ENCODE data around the gene KRT16.
"Not testable (repeated sequence)": the region's sequence is repeated elsewhere in the genome, so short reads cannot be mapped to it uniquely, and the experiment has no call there.

The KRT16 gene

DNA sequence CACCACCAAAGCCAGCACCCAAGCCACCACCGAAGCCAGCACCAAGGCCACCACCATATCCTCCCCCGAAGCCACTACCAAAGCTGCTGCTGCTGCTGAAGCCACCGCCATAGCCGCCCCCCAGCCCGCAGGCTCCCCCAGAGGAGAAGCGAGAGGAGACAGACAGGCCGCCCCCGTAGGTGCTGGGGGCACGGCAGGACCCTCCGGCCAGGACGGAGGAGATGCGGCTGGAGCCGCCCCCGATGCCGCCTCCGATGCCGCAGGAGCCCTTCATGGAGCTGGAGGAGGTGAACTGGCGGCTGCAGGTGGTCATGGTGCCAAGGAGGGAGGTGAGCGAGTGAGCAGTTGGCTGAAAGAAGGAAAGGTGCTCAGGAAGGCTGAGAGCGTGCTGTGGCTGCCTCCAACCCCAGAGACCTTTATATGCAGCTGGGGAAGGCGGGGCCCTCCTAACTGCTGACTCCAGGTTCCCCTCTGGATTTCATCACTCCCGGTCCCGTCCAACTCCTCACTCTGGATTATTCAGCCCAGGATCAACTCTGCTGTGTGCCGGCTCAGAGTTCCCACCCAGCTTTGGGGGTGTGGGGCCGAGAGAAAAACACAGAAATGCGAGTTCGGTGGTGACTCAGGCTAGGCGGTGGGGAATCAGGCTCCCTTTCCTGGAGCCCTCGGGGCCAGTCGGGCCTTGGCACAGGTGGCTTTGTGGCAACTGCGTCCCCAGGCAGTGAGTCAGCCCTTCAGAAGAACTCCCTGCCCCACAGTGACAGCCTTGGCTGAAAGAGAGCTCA lies at the start of gene KRT16:
KRT16 (minus strand) TSS at position 392 of the 785 bp plus-strand sequence; CDS start at position 313, 79 bp downstream.
- H3K27me3 ChIP-seq (ENCODE audit: insufficient read depth, poor library complexity, severe bottlenecking); H3K9me3 ChIP-seq (ENCODE audit: severe bottlenecking); H3K4me3 ChIP-seq (ENCODE audit: severe bottlenecking); H3K36me3 ChIP-seq (ENCODE audit: low read depth): not testable (repeated sequence)
- peak; percentile 77 for DNase-seq (ENCODE audit: low spot score)
- peak; percentile 50 for ATAC-seq (ENCODE audit: low read depth)
- Histone ChIP-seq H3K4me1 (ENCODE audit: insufficient read depth, poor library complexity, severe bottlenecking) (peaks cover 15% of the 10 kb centered on the region), H3K27ac (ENCODE audit: poor library complexity, severe bottlenecking) (peak within 1 kb of the TSS; percentile 66)

DNA sequence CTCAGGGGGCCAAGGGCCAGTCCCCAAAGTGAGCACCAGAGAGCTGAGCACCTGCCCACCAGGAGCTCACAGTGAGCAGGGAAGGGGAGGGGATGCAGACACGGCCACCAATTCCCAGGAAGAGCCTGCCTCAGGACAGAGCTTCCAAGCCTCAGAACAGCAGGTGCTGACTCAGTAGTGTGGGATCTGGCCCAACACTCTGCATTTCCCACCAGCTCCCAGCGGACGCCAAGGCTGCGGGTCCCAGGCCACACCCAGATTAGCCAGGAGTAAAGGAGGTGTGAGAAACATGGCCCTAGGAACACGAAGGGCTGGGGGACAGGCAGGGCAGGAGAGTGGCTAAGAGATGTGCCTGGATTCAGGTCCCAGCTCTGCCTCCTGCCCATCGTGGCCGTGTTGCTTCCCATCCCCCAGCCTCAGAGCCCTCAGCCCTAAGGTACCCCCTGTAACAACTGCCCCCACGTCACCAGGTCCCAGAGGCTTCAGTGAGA lies 47.7 kb upstream of the KRT16 start:
- Histone ChIP-seq H3K4me1 (ENCODE audit: insufficient read depth, poor library complexity, severe bottlenecking) (peaks cover 21% of the 10 kb centered on the region), H3K4me3 (ENCODE audit: severe bottlenecking) (no peak overlapping the region), H3K36me3 (ENCODE audit: low read depth) (no peaks in the 10 kb centered on the region), H3K27ac (ENCODE audit: poor library complexity, severe bottlenecking) (peak overlapping the region; percentile 39), H3K27me3 (ENCODE audit: insufficient read depth, poor library complexity, severe bottlenecking) (no peaks in the 10 kb centered on the region), H3K9me3 (ENCODE audit: severe bottlenecking) (no peaks in the 10 kb centered on the region)
- ATAC-seq (ENCODE audit: low read depth) (no peak), DNase-seq (ENCODE audit: low spot score) (no peak)
- TF ChIP-seq, protein P1, sequence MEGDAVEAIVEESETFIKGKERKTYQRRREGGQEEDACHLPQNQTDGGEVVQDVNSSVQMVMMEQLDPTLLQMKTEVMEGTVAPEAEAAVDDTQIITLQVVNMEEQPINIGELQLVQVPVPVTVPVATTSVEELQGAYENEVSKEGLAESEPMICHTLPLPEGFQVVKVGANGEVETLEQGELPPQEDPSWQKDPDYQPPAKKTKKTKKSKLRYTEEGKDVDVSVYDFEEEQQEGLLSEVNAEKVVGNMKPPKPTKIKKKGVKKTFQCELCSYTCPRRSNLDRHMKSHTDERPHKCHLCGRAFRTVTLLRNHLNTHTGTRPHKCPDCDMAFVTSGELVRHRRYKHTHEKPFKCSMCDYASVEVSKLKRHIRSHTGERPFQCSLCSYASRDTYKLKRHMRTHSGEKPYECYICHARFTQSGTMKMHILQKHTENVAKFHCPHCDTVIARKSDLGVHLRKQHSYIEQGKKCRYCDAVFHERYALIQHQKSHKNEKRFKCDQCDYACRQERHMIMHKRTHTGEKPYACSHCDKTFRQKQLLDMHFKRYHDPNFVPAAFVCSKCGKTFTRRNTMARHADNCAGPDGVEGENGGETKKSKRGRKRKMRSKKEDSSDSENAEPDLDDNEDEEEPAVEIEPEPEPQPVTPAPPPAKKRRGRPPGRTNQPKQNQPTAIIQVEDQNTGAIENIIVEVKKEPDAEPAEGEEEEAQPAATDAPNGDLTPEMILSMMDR (IDR thresholded peaks at IDR 0.05; ENCODE audit: poor library complexity, severe bottlenecking) = no peak

DNA sequence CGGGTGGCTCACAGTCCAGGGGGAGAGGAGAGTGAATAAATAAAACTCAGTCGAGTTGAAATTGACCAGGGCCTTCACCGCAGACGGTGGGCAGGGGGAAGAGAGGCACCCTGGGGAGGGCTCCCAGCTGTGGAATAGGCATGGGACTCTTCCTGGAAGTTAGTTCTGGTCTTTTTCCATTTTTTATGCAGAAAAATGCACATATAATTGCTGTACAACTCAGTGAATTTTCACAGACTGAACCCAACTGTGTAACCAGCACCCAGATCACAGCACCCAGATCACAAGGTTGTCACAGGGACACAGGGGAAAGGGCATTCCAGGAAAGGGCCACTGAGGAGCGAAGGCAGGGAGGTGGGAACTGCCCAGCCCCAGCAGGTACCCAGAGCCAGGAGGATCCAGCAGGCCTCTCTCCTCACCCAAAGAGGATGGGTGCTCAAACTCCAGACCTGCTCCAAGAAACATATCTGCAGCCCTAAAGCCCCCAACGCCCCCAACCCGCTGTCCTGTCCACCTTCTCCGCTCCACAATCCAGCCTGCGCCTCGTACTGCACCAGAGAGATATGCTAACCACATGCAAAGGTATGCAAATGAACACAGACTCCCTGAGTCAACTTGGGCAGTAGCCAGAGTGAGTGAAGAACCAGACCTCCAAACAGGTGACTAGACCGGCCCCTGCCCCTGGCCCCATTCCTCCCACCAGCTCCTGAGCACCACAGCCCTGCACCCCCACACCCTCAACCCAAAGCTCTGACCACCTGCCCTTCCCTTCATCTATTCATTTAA lies 47.1 kb upstream of the KRT16 start:
- Histone ChIP-seq H3K36me3 (ENCODE audit: low read depth) (no peaks in the 10 kb centered on the region), H3K27me3 (ENCODE audit: insufficient read depth, poor library complexity, severe bottlenecking) (no peaks in the 10 kb centered on the region), H3K4me1 (ENCODE audit: insufficient read depth, poor library complexity, severe bottlenecking) (peaks cover 27% of the 10 kb centered on the region), H3K27ac (ENCODE audit: poor library complexity, severe bottlenecking) (peak overlapping the region; percentile 99), H3K9me3 (ENCODE audit: severe bottlenecking) (no peaks in the 10 kb centered on the region), H3K4me3 (ENCODE audit: severe bottlenecking) (no peak overlapping the region)
- DNase-seq (ENCODE audit: low spot score) (peak; percentile 49), ATAC-seq (ENCODE audit: low read depth) (no peak)
- TF ChIP-seq, protein P1 (IDR thresholded peaks at IDR 0.05; ENCODE audit: poor library complexity, severe bottlenecking) = no peak

DNA sequence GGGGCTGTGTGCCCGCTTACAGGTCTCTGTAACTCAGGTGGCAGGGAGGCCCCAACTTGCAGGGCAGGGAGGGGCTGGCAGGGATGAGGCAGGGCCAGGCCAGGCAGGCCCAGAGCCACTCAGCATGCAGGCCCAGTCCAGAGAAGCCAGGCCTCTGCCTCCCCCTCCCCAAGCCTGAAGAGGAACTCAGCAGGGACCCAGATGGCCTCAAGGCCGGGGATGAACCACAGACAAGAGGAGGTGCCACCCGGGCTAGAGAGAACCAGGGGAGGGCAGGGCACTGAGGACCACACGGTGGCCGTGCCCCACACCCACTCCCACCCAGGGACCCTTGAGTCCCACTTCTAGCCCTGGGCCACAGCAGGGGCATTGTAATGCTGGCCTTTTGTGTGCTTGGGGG lies 46.3 kb upstream of the KRT16 start:
- Histone ChIP-seq H3K4me1 (ENCODE audit: insufficient read depth, poor library complexity, severe bottlenecking) (peaks cover 33% of the 10 kb centered on the region), H3K27me3 (ENCODE audit: insufficient read depth, poor library complexity, severe bottlenecking) (no peaks in the 10 kb centered on the region), H3K9me3 (ENCODE audit: severe bottlenecking) (no peaks in the 10 kb centered on the region), H3K27ac (ENCODE audit: poor library complexity, severe bottlenecking) (peak overlapping the region; percentile 99), H3K4me3 (ENCODE audit: severe bottlenecking) (no peak overlapping the region), H3K36me3 (ENCODE audit: low read depth) (no peaks in the 10 kb centered on the region)
- ATAC-seq (ENCODE audit: low read depth) (no peak), DNase-seq (ENCODE audit: low spot score) (no peak)
- TF ChIP-seq, protein P1 (IDR thresholded peaks at IDR 0.05; ENCODE audit: poor library complexity, severe bottlenecking) = no peak

DNA sequence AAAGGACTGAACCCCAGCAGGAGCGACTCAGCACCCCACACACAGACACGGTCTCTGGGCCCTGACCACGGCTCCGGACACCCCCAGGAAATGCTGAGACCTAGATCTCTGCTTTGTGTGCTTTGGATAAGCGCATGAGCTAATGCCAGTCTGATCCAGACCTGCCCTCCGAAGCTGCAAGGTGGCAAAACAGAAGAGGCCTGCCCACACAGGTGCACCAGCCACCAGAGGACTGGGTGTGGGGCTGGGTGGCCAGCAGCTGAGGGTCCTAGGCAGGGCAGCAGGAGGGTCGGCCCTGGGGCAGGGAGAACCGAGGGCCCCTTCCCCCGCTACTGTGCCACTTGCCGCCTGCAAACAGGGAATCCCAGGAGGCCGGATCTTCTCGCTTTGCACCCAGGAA lies 45.4 kb upstream of the KRT16 start:
- TF ChIP-seq, protein P1 (IDR thresholded peaks at IDR 0.05; ENCODE audit: poor library complexity, severe bottlenecking) = no peak
- no peaks in the 10 kb centered on the region for H3K36me3 ChIP-seq (ENCODE audit: low read depth)
- no peak overlapping the region for H3K4me3 ChIP-seq (ENCODE audit: severe bottlenecking)
- H3K9me3 ChIP-seq (ENCODE audit: severe bottlenecking) = no peaks in the 10 kb centered on the region
- DNase-seq (ENCODE audit: low spot score) = no peak
- no peaks in the 10 kb centered on the region for H3K27me3 ChIP-seq (ENCODE audit: insufficient read depth, poor library complexity, severe bottlenecking)
- H3K27ac ChIP-seq (ENCODE audit: poor library complexity, severe bottlenecking) = peak overlapping the region; percentile 99
- H3K4me1 ChIP-seq (ENCODE audit: insufficient read depth, poor library complexity, severe bottlenecking) = peaks cover 38% of the 10 kb centered on the region
- no peak for ATAC-seq (ENCODE audit: low read depth)
